ENCODE data around the gene UNC119. TPM values are rescaled to one million over a fixed set of nuclear protein-coding genes. Genes with fewer than 3 reads are reported as not detected.

Gene UNC119
- polyA plus RNA-seq, 1 donor (not counting 4 experiments of a cell fraction or from before 2014, with no cell fraction given), result 60.0 TPM

GRCh38 chr17:28501421-28502284, 50.8 kb downstream of the UNC119 start:
- peaks cover 18% of the 10 kb centered on the region for H3K4me1 ChIP-seq (ENCODE audit: control insufficient read depth, extremely low read depth, insufficient read depth, low read length)
- dilution Hi-C loops (cut with MboI; ENCODE audit: extremely low pct_ligation_motif_present, low sequenced_read_pairs), result no loop called here
- no peaks in the 10 kb centered on the region for H4K20me1 ChIP-seq (ENCODE audit: control insufficient read depth, extremely low read depth, insufficient read depth, low read length)
- H3K27me3 ChIP-seq (ENCODE audit: control insufficient read depth, extremely low read depth, insufficient read depth, low read length), result no peaks in the 10 kb centered on the region
- peaks cover under 1% of the 10 kb centered on the region for H3K9me1 ChIP-seq (ENCODE audit: control insufficient read depth, extremely low read depth, insufficient read depth, low read length)
- H2AFZ ChIP-seq (ENCODE audit: control insufficient read depth, low read length), result no peak overlapping the region
- FAIRE-seq (peak; percentile 20), DNase-seq (ENCODE audit: low read depth, low spot score) (no peak)
- H3K36me3 ChIP-seq (ENCODE audit: control insufficient read depth in 2 of 2, extremely low read depth in 1 of 2, insufficient read depth in 2 of 2, low read length in 2 of 2), result no peaks in the 10 kb centered on the region
- no peak overlapping the region for H3K4me2 ChIP-seq (ENCODE audit: control insufficient read depth, extremely low read depth, insufficient read depth, low read depth, low read length)
- H3K4me3 ChIP-seq (ENCODE audit: control insufficient read depth in 2 of 3, extremely low read depth in 1 of 3, insufficient read depth in 2 of 3, low read depth in 1 of 3, low read length in 3 of 3), result no peak overlapping the region
- H3K9me3 ChIP-seq (ENCODE audit: control insufficient read depth, low read depth, low read length), result no peaks in the 10 kb centered on the region
- TF ChIP-seq EZH2 (IDR thresholded peaks at IDR 0.05; ENCODE audit: low read length), result no peak
- TF ChIP-seq CTCF (optimal IDR thresholded peaks at IDR 0.05 in 1 of 3, IDR thresholded peaks at IDR 0.05 in 1 of 3, conservative IDR thresholded peaks at IDR 0.05 in 1 of 3; ENCODE audit: extremely low read depth in 1 of 3, insufficient read depth in 2 of 3, low read length in 3 of 3), result no peak
- no peaks in the 10 kb centered on the region for H3K79me2 ChIP-seq (ENCODE audit: control insufficient read depth, insufficient read depth, low read length)
- no peak overlapping the region for H3K27ac ChIP-seq (ENCODE audit: control insufficient read depth, insufficient read depth, low read length)
- no peak overlapping the region for H3K9ac ChIP-seq (ENCODE audit: control insufficient read depth, extremely low read depth, insufficient read depth, low read length)

- Histone ChIP-seq H3K4me2 (ENCODE audit: control insufficient read depth, extremely low read depth, insufficient read depth, low read depth, low read length) (no peak overlapping the region), H3K36me3 (ENCODE audit: control insufficient read depth in 2 of 2, extremely low read depth in 1 of 2, insufficient read depth in 2 of 2, low read length in 2 of 2) (no peaks in the 10 kb centered on the region), H3K79me2 (ENCODE audit: control insufficient read depth, insufficient read depth, low read length) (no peaks in the 10 kb centered on the region), H3K9ac (ENCODE audit: control insufficient read depth, extremely low read depth, insufficient read depth, low read length) (no peak overlapping the region), H3K27me3 (ENCODE audit: control insufficient read depth, extremely low read depth, insufficient read depth, low read length) (no peaks in the 10 kb centered on the region), H3K4me1 (ENCODE audit: control insufficient read depth, extremely low read depth, insufficient read depth, low read length) (peaks cover 11% of the 10 kb centered on the region), H2AFZ (ENCODE audit: control insufficient read depth, low read length) (no peak overlapping the region), H3K9me1 (ENCODE audit: control insufficient read depth, extremely low read depth, insufficient read depth, low read length) (no peaks in the 10 kb centered on the region), H3K27ac (ENCODE audit: control insufficient read depth, insufficient read depth, low read length) (no peak overlapping the region), H4K20me1 (ENCODE audit: control insufficient read depth, extremely low read depth, insufficient read depth, low read length) (peaks cover 3% of the 10 kb centered on the region), H3K4me3 (ENCODE audit: control insufficient read depth in 2 of 3, extremely low read depth in 1 of 3, insufficient read depth in 2 of 3, low read depth in 1 of 3, low read length in 3 of 3) (no peak overlapping the region), H3K9me3 (ENCODE audit: control insufficient read depth, low read depth, low read length) (no peaks in the 10 kb centered on the region)
- dilution Hi-C loops (cut with MboI; ENCODE audit: extremely low pct_ligation_motif_present, low sequenced_read_pairs), result no loop called here
- FAIRE-seq, result no peak
- DNase-seq (ENCODE audit: low read depth, low spot score), result no peak
- TF ChIP-seq EZH2 (IDR thresholded peaks at IDR 0.05; ENCODE audit: low read length), result no peak
- no peak for TF ChIP-seq CTCF (optimal IDR thresholded peaks at IDR 0.05 in 1 of 3, IDR thresholded peaks at IDR 0.05 in 1 of 3, conservative IDR thresholded peaks at IDR 0.05 in 1 of 3; ENCODE audit: extremely low read depth in 1 of 3, insufficient read depth in 2 of 3, low read length in 3 of 3)
Observed at GRCh38 chr17:28500712-28501379, 51.6 kb downstream of the UNC119 start.
